ENCODE results near the gene ZNF841. TPM values are rescaled to one million over a fixed set of nuclear protein-coding genes. Genes with fewer than 3 reads are reported as not detected.

ZNF841 gene
- total and polyA plus RNA-seq, 7 donors = 1.2 to 26.6 (median 11.8) TPM

DNA sequence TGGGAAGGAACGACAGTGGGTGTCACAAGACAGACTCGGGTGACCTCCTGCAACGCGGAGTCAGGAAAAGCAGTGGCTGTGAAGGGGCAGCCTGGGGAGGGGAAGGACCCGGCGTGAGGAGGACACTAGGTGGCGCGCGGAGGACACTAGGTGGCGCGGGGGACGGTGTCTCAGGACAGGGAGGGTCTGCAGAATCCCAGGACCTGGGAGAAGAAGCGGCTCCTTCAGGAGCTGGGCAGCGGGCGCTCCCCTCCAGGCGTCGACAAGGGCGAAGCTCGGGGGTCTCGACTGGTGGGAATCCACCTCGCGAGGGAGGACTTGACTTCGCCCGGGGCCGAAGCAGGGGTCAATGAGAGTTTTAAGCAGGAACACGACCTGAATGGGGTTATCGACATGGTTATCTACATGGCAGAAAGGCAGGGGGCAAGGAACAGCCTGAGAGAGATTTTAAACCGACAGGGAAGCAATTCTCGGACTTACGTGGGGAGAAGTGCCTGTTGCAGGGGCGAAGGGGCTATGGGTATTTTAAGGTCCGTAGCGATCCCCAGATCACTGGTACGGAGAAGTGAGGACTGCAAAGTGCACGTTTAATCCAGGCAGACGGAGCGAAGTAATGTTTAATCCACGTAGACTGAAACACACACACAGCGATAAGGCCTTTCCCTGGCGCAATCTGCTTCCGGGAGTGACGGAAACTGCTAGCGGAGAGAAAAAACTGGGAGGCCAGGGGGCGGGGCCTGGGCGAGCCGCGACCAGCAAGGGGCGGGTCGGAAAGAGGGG lies 43.9 kb upstream of the ZNF841 start, which contains the start of gene ZNF616:
TSS of gene ZNF616 (minus strand) at position 687 of the 780 bp plus-strand sequence. CDS start 9,426 bp downstream, outside the sequence.
- H3K27me3 ChIP-seq = no peaks in the 10 kb centered on the region
- H3K9me3 ChIP-seq = peaks cover 0 to 4% (median 0%) of the 10 kb centered on the region in 4 donors
- peaks cover 0 to 19% (median 16%) of the 10 kb centered on the region in 4 donors for H3K4me1 ChIP-seq
- DNase-seq = peak; percentile 99
- H3K36me3 ChIP-seq = no peaks in the 10 kb centered on the region
- intact Hi-C loops (cut with DNase I) = loop anchor here (1.0 to 2.0 kb wide), 3 partner anchors 31 to 98 kb away; partner anchors contain the start of genes PPP2R1A and ZNF836
- H3K4me3 ChIP-seq = peak within 1 kb of the TSS; percentile 79 to 92 (median 86)
- H3K27ac ChIP-seq = peak within 1 kb of the TSS; percentile 94 to 97 (median 96)
- 0% methylated on average over 49 of the region's 49 CpGs for WGBS, 2 donors
- TF ChIP-seq POLR2AphosphoS5 (IDR thresholded peaks at IDR 0.05) (peak; percentile 88 to 94 (median 92)), POLR2A (IDR thresholded peaks at IDR 0.05) (peak; percentile 61 to 83), EP300 (IDR thresholded peaks at IDR 0.05) (no peak)
- TF ChIP-seq, protein P1, sequence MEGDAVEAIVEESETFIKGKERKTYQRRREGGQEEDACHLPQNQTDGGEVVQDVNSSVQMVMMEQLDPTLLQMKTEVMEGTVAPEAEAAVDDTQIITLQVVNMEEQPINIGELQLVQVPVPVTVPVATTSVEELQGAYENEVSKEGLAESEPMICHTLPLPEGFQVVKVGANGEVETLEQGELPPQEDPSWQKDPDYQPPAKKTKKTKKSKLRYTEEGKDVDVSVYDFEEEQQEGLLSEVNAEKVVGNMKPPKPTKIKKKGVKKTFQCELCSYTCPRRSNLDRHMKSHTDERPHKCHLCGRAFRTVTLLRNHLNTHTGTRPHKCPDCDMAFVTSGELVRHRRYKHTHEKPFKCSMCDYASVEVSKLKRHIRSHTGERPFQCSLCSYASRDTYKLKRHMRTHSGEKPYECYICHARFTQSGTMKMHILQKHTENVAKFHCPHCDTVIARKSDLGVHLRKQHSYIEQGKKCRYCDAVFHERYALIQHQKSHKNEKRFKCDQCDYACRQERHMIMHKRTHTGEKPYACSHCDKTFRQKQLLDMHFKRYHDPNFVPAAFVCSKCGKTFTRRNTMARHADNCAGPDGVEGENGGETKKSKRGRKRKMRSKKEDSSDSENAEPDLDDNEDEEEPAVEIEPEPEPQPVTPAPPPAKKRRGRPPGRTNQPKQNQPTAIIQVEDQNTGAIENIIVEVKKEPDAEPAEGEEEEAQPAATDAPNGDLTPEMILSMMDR (IDR thresholded peaks at IDR 0.05) = peak; percentile 83 to 92 (median 85)

DNA sequence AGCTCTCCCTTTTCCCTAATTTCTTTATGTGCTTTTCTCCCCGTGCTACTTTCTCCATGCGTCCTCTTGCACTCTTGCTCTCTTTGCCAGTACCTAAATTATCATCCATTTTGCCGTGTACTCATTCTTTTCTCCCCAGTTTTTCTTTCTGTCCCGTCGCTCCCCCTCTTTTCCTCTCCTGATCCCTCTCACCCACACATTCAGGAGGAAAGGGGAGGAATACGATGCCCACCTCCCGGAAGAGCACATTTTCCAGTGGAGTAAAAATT lies 43.4 kb upstream of the ZNF841 start:
- Histone ChIP-seq H3K4me3 (peak overlapping the region; percentile 79 to 92 (median 86)), H3K4me1 (peaks cover 0 to 19% (median 16%) of the 10 kb centered on the region in 4 donors), H3K9me3 (peaks cover 0 to 7% (median 0%) of the 10 kb centered on the region in 4 donors), H3K27ac (peak overlapping the region; percentile 94 to 97 (median 96)), H3K36me3 (no peaks in the 10 kb centered on the region), H3K27me3 (no peaks in the 10 kb centered on the region)
- 0% methylated on average over 7 of the region's 7 CpGs for WGBS, 2 donors
- DNase-seq = no peak
- intact Hi-C loops (cut with DNase I) = loop anchor here (1.0 kb wide), 2 partner anchors 51 to 98 kb away; partner anchors contain the start of gene PPP2R1A
- TF ChIP-seq POLR2AphosphoS5 (IDR thresholded peaks at IDR 0.05) = no peak
- TF ChIP-seq POLR2A (IDR thresholded peaks at IDR 0.05) = no peak
- no peak for TF ChIP-seq EP300 (IDR thresholded peaks at IDR 0.05)
- TF ChIP-seq, protein P1 (IDR thresholded peaks at IDR 0.05) = no peak

DNA sequence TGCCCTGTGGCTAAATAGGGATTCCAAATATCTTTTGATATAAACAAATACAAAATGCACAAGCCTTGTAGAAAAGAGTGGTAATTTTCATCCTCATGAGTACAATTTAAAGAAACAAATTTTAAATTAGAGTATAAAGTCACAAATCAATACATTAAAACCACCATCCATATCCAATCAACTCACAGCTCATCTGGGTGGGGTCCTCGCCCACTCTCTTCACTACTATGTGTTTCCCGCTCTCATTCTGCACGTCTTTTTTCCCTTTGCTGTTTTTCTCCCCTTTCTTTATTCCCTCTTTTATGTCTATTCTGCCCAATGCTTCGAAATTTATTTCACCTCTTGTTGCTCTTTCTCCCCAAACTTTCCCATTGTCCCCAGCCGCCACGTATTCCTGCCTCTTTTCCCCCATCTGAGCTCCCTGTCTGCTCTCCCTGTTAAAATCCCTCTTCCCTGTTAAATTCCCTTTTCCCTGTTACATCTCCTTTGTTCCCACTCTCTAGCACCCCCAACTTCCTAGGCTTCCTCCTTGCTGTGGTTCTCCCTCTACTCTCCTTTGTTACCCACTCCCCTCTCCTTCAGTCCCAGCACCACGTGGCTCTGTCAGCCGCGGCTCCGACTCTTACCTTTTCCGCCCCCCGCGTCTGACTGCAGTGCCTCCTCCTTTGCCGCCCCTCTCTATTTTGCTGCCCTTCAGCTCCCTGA lies 42.9 kb upstream of the ZNF841 start:
- intact Hi-C loops (cut with DNase I) = no loop called here
- Histone ChIP-seq H3K9me3 (peaks cover 0 to 7% (median 0%) of the 10 kb centered on the region in 4 donors), H3K27ac (peak overlapping the region; percentile 94 to 97 (median 96)), H3K4me3 (peak overlapping the region; percentile 79 to 92 (median 86)), H3K36me3 (no peaks in the 10 kb centered on the region), H3K4me1 (peaks cover 0 to 19% (median 16%) of the 10 kb centered on the region in 4 donors), H3K27me3 (no peaks in the 10 kb centered on the region)
- DNase-seq = no peak
- 5 to 12% methylated on average over 14 of the region's 14 CpGs for WGBS, 2 donors
- TF ChIP-seq, protein P1 (IDR thresholded peaks at IDR 0.05) = no peak
- TF ChIP-seq POLR2A (IDR thresholded peaks at IDR 0.05) = no peak
- TF ChIP-seq POLR2AphosphoS5 (IDR thresholded peaks at IDR 0.05) = no peak
- TF ChIP-seq EP300 (IDR thresholded peaks at IDR 0.05) = no peak

DNA sequence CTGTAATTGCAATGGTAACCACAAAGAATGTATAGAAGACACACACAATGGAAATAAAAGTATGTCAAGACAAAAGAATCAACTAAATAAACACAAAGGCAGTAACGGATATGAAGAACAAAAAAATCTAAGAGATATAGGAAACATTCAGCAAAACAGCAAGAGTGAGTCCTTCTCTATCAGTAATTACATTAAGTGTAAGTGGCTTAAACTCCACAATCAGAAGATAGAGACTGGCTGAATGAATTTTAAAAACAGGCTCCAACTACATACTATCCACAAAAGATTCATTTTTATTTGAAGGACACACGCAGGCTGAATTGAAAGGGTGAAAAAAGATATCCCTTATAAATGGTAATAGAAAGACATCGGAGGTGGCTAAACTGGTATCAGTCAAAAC lies 24.7 kb upstream of the ZNF841 start:
- TF ChIP-seq, protein P1 (IDR thresholded peaks at IDR 0.05) = no peak
- TF ChIP-seq POLR2AphosphoS5 (IDR thresholded peaks at IDR 0.05) (no peak), EP300 (IDR thresholded peaks at IDR 0.05) (no peak)
- Histone ChIP-seq H3K9me3 (peaks cover 33 to 60% (median 55%) of the 10 kb centered on the region in 4 donors), H3K4me1 (no peaks in the 10 kb centered on the region), H3K27me3 (no peaks in the 10 kb centered on the region), H3K4me3 (no peak overlapping the region), H3K36me3 (peaks cover 27 to 100% (median 70%) of the 10 kb centered on the region in 4 donors), H3K27ac (no peak overlapping the region)
- 97% methylated on average over 3 of the region's 3 CpGs for WGBS, 2 donors
- intact Hi-C loops (cut with DNase I) = no loop called here
- no peak for DNase-seq

All from sigmoid colon (tissue), 7 donors.